CD4-positive, alpha-beta T cell (primary cell): ENCODE measurements around the gene VPS13D. TPM values are rescaled to one million over a fixed set of nuclear protein-coding genes. Genes with fewer than 3 reads are reported as not detected.
"Not testable (repeated sequence)": the region's sequence is repeated elsewhere in the genome, so short reads cannot be mapped to it uniquely, and the experiment has no call there.

Experiments
- ATAC-seq: fragments of 200-7000 bp; cut with Tn5 transposase; one replicate; pipeline ENCODE4 v1.10.0; 2022; ENCODE audit warnings: mild to moderate bottlenecking; ENCODE audit not compliant: poor library complexity
- CTCF ChIA-PET: fragments of 350-600 bp; sonication (Branson Sonifier 250); formaldehyde crosslinking; loops from one replicate; lab custom pipeline; 2021; ENCODE audit warnings: antibody characterized with exemption, inconsistent platforms; lab: Charles Lee
- POLR2A ChIA-PET: fragments of 350-600 bp; sonication (Branson Sonifier 250); formaldehyde crosslinking; loops from one replicate; lab custom pipeline; 2021; ENCODE audit warnings: antibody characterized with exemption, inconsistent platforms; lab: Charles Lee
- DNase-seq, 14 experiments: peaks; one replicate each; pipeline ENCODE4 v3.0.0-alpha.2; 2013 to 2020; ENCODE audit warnings: mixed read lengths in 2 of 14
- H3K27ac ChIP-seq, 2 donors: one replicate each; pipeline versions ENCODE4 v1.5.1 to v1.7.0; 2013; ENCODE audit warnings: low read length in 2 of 2, low read depth in 1 of 2, mild to moderate bottlenecking in 1 of 2
- H3K27me3 ChIP-seq, 2 experiments: 1 replicate in 1 of 2; 2 replicates in 1 of 2; pipeline versions ENCODE4 v1.6.1 to v1.7.0; 2013; ENCODE audit warnings: low read length in 2 of 2, control low read depth in 1 of 2, mild to moderate bottlenecking in 1 of 2, moderate library complexity in 1 of 2; ENCODE audit not compliant: insufficient read depth in 2 of 2, control insufficient read depth in 1 of 2
- H3K36me3 ChIP-seq: one replicate; pipeline ENCODE4 v1.6.1; 2013; ENCODE audit warnings: low read length, control low read depth; ENCODE audit not compliant: insufficient read depth
- H3K4me1 ChIP-seq: one replicate; pipeline ENCODE4 v1.6.1; 2013; ENCODE audit warnings: low read length, control low read depth; ENCODE audit not compliant: insufficient read depth
- H3K4me3 ChIP-seq: one replicate; pipeline ENCODE4 v1.5.1; 2013; ENCODE audit warnings: mild to moderate bottlenecking, low read length, moderate library complexity
- H3K9me3 ChIP-seq, 2 experiments: 1 replicate in 1 of 2; 2 replicates in 1 of 2; pipeline versions ENCODE4 v1.6.1 to v1.7.0; 2013; ENCODE audit warnings: low read length in 2 of 2, mild to moderate bottlenecking in 2 of 2, control low read depth in 1 of 2, moderate library complexity in 1 of 2; ENCODE audit not compliant: control insufficient read depth in 1 of 2, insufficient read depth in 1 of 2
- H3K27ac Mint-ChIP-seq: one replicate; pipeline ENCODE4 v1.8.0; 2020; ENCODE audit warnings: mixed read lengths
- H3K27me3 Mint-ChIP-seq: one replicate; pipeline ENCODE4 v1.8.0; 2021; ENCODE audit warnings: mixed read lengths
- H3K36me3 Mint-ChIP-seq: one replicate; pipeline ENCODE4 v1.8.0; 2021; ENCODE audit warnings: low read depth, mixed read lengths
- H3K4me1 Mint-ChIP-seq: one replicate; pipeline ENCODE4 v1.8.0; 2021; ENCODE audit warnings: low read depth, mixed read lengths
- H3K4me3 Mint-ChIP-seq: one replicate; pipeline ENCODE4 v1.8.0; 2020; ENCODE audit warnings: mild to moderate bottlenecking, mixed read lengths
- H3K9me3 Mint-ChIP-seq: one replicate; pipeline ENCODE4 v1.8.0; 2020; ENCODE audit warnings: mixed read lengths
- intact Hi-C, 2 experiments: fragments of 100-400 bp; cut with DNase I in 1 of 2; cut with micrococcal nuclease in 1 of 2; formaldehyde crosslinking; loops; one replicate each; pipeline versions ENCODE4 v1.15.1 to v1.9.0; 2023 to 2025; cut with DNase I, micrococcal nuclease
- total RNA-seq, 174 experiments: library from RNA in 2 of 174; stranded (reverse) in 2 of 174; gene quantifications; one replicate each; pipeline ENCODE4 v1.2.3 and lab custom pipeline; 2021 to 2026
- TF ChIP-seq, protein P1 (sequence below): fragments of 200-600 bp; IDR thresholded peaks from one replicate; pipeline ENCODE4 v1.8.0; 2022; ENCODE audit warnings: antibody characterized with exemption, mild to moderate bottlenecking

The VPS13D gene
- total RNA-seq, 2 experiments from 2014 or later = 63.0 to 67.3 TPM

DNA sequence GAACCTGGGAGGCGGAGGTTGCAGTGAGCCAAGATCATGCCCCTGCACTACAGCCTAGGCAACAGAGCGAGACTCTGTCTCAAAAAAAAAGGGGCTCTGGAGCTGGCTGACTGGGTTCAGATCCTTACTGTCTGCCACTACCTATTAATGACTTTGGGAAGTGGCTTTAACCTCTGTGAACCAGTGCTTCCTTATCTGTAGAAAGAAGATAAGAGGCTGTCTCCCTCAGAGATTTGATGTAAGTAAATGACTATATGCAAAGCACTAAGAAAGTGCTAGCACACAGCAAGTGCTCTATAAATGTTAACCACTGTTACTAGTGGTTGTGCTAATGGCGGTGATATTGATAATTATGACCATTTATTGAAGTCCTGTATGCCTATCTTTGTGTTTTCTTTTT lies 94.6 kb downstream of the VPS13D start:
- intact Hi-C loops = no loop called here
- Mint-ChIP-seq H3K27me3 (no peaks in the 10 kb centered on the region), H3K36me3 (peaks cover 83% of the 10 kb centered on the region), H3K4me1 (no peaks in the 10 kb centered on the region), H3K9me3 (no peaks in the 10 kb centered on the region), H3K27ac (no peak overlapping the region), H3K4me3 (no peak overlapping the region)
- DNase-seq (no peak), ATAC-seq (no peak)
- POLR2A ChIA-PET = no interaction called here
- no peaks in the 10 kb centered on the region for H3K9me3 ChIP-seq
- no peak overlapping the region for H3K4me3 ChIP-seq
- H3K4me1 ChIP-seq = no peaks in the 10 kb centered on the region
- H3K36me3 ChIP-seq = peaks cover 60% of the 10 kb centered on the region
- no peaks in the 10 kb centered on the region for H3K27me3 ChIP-seq
- CTCF ChIA-PET = no interaction called here
- TF ChIP-seq, protein P1, sequence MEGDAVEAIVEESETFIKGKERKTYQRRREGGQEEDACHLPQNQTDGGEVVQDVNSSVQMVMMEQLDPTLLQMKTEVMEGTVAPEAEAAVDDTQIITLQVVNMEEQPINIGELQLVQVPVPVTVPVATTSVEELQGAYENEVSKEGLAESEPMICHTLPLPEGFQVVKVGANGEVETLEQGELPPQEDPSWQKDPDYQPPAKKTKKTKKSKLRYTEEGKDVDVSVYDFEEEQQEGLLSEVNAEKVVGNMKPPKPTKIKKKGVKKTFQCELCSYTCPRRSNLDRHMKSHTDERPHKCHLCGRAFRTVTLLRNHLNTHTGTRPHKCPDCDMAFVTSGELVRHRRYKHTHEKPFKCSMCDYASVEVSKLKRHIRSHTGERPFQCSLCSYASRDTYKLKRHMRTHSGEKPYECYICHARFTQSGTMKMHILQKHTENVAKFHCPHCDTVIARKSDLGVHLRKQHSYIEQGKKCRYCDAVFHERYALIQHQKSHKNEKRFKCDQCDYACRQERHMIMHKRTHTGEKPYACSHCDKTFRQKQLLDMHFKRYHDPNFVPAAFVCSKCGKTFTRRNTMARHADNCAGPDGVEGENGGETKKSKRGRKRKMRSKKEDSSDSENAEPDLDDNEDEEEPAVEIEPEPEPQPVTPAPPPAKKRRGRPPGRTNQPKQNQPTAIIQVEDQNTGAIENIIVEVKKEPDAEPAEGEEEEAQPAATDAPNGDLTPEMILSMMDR = no peak
- H3K27ac ChIP-seq = no peak overlapping the region

- intact Hi-C loops, H3K4me3 ChIP-seq, CTCF ChIA-PET, H3K4me1 Mint-ChIP-seq, DNase-seq, POLR2A ChIA-PET, H3K9me3 Mint-ChIP-seq, H3K9me3 ChIP-seq, H3K27me3 ChIP-seq, H3K27me3 Mint-ChIP-seq, H3K4me3 Mint-ChIP-seq, H3K27ac ChIP-seq, H3K4me1 ChIP-seq, ATAC-seq, H3K27ac Mint-ChIP-seq: not testable (repeated sequence)
- peaks cover 81% of the 10 kb centered on the region for H3K36me3 Mint-ChIP-seq
- H3K36me3 ChIP-seq = peaks cover 60% of the 10 kb centered on the region
These were observed 95.1 kb downstream of the VPS13D start for GRCh38 chr1:12324973-12325372.

DNA sequence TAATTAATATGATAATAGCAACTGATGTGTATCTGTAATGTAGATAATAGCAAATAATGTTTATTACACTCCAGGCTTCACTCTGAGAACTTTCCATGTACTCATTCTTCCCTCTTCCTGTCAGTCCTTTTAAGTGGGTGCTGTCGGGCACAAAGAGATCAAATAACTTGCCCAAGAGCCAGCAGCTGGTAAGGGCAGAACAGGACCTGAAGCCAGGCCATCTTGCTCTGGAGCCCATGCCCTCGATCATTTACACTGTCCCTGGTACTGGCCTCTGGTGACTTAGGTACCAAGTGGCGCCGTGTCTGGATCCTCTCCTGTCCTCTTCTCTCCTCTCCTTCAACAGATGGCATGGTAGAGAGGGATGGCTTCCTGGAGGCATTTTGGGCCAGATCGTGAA lies 97.2 kb downstream of the VPS13D start:
- ATAC-seq = no peak
- no peak overlapping the region for H3K27ac ChIP-seq
- peaks cover 69% of the 10 kb centered on the region for H3K36me3 ChIP-seq
- no peaks in the 10 kb centered on the region for H3K27me3 ChIP-seq
- Mint-ChIP-seq H3K27me3 (no peaks in the 10 kb centered on the region), H3K36me3 (peaks cover 76% of the 10 kb centered on the region), H3K9me3 (no peaks in the 10 kb centered on the region), H3K4me3 (no peak overlapping the region), H3K27ac (no peak overlapping the region), H3K4me1 (no peaks in the 10 kb centered on the region)
- ChIA-PET CTCF (no interaction called here), POLR2A (no interaction called here)
- no peak for DNase-seq
- no peak overlapping the region for H3K4me3 ChIP-seq
- H3K4me1 ChIP-seq = no peaks in the 10 kb centered on the region
- TF ChIP-seq, protein P1 = no peak
- intact Hi-C loops = no loop called here
- H3K9me3 ChIP-seq = no peaks in the 10 kb centered on the region

DNA sequence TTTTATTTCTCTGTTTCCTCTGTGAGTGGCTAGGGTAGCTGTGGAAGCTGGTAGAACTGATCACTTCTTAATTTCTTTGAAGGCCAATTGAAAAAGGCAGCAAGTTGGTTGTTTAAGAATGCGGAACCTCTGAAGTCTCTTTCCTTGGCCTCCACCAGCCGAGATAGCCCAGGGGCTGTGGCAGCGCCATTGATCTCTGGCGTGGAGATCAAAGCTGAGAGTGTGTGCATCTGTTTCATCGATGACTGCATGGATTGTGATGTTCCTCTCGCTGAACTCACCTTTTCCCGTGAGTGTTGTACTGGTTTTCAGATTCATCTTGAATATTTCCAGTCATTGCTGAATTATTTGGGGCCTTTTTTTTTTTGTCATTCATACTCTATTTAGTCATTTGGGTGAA lies 97.7 kb downstream of the VPS13D start:
- H3K27me3 Mint-ChIP-seq = no peaks in the 10 kb centered on the region
- CTCF ChIA-PET = no interaction called here

More for the DNA sequence above, 97.7 kb downstream of the VPS13D start:
- peaks cover 76% of the 10 kb centered on the region for H3K36me3 Mint-ChIP-seq
- H3K27ac ChIP-seq = no peak overlapping the region
- peaks cover 68% of the 10 kb centered on the region for H3K36me3 ChIP-seq
- no peaks in the 10 kb centered on the region for H3K4me1 ChIP-seq
- TF ChIP-seq, protein P1 = no peak
- DNase-seq = no peak
- no peak overlapping the region for H3K27ac Mint-ChIP-seq
- no peak overlapping the region for H3K4me3 ChIP-seq
- no peak for ATAC-seq
- H3K9me3 ChIP-seq = no peaks in the 10 kb centered on the region
- no peaks in the 10 kb centered on the region for H3K4me1 Mint-ChIP-seq
- H3K27me3 ChIP-seq = no peaks in the 10 kb centered on the region
- POLR2A ChIA-PET = no interaction called here
- no peaks in the 10 kb centered on the region for H3K9me3 Mint-ChIP-seq
- intact Hi-C loops = no loop called here
- no peak overlapping the region for H3K4me3 Mint-ChIP-seq
